HEK293 (cell line): ENCODE data around the gene QRICH2.
"Not testable (repeated sequence)": the region's sequence is repeated elsewhere in the genome, so short reads cannot be mapped to it uniquely, and the experiment has no call there.

ENCODE experiments used
- CTCF ChIA-PET: fragments of 350-600 bp; formaldehyde crosslinking; extraction: SDS; loops from one replicate; lab custom pipeline; 2021; ENCODE audit warnings: antibody characterized with exemption; lab: Yijun Ruan, JAX
- POLR2A ChIA-PET: fragments of 300-600 bp; formaldehyde crosslinking; extraction: SDS; loops from one replicate; lab custom pipeline; 2020; ENCODE audit warnings: antibody characterized with exemption, inconsistent platforms; lab: Yijun Ruan, JAX
- H3K27ac ChIP-seq: fragments of 200-500 bp; sonication (Bioruptor generic); 2 replicates; pipeline ENCODE4 v1.5.1; 2014; ENCODE audit warnings: low read depth, low read length, control low read depth, inconsistent platforms; ENCODE audit errors: extremely low read depth
- H3K36me3 ChIP-seq, 2 experiments: fragments of 200-500 bp in 1 of 2; sonication (Bioruptor generic) in 1 of 2; 1 replicate in 1 of 2; 2 replicates in 1 of 2; pipeline ENCODE4 v1.5.1; 2014 to 2017; ENCODE audit warnings: inconsistent platforms in 2 of 2, low read length in 2 of 2; ENCODE audit not compliant: control insufficient read depth in 2 of 2, insufficient read depth in 1 of 2
- H3K4me1 ChIP-seq: fragments of 200-500 bp; sonication (Bioruptor generic); 2 replicates; pipeline ENCODE4 v1.5.1; 2014; ENCODE audit warnings: mild to moderate bottlenecking, low read length, inconsistent platforms; ENCODE audit not compliant: control insufficient read depth, insufficient read depth
- H3K4me3 ChIP-seq: 2 replicates; pipeline ENCODE4 v1.5.1; 2011; ENCODE audit warnings: low read depth, mild to moderate bottlenecking, control low read depth, low read length, moderate library complexity
- H3K9me3 ChIP-seq: fragments of 200-500 bp; sonication (Bioruptor generic); 2 replicates; pipeline ENCODE4 v1.5.1; 2014; ENCODE audit warnings: low read depth, low read length, inconsistent platforms; ENCODE audit not compliant: control insufficient read depth, insufficient read depth
- BCL11A ChIP-seq: fragments of 450-650 bp; formaldehyde crosslinking; IDR thresholded peaks from 2 replicates; pipeline ENCODE4 v1.5.1; 2016; ENCODE audit warnings: low read depth, missing biosample characterization, missing genetic modification characterization
- EGR2 ChIP-seq: fragments of 450-650 bp; formaldehyde crosslinking; IDR thresholded peaks from 2 replicates; pipeline ENCODE4 v1.5.1; 2016; ENCODE audit warnings: low read depth, missing biosample characterization, missing genetic modification characterization
- GLIS1 ChIP-seq: fragments of 450-650 bp; formaldehyde crosslinking; IDR thresholded peaks from 2 replicates; pipeline ENCODE4 v1.5.1; 2016; ENCODE audit warnings: missing biosample characterization, missing genetic modification characterization
- GLIS2 ChIP-seq: fragments of 450-650 bp; formaldehyde crosslinking; IDR thresholded peaks from 2 replicates; pipeline ENCODE4 v1.5.1; 2016; ENCODE audit warnings: missing biosample characterization, missing genetic modification characterization
- IKZF3 ChIP-seq: fragments of 450-650 bp; IDR thresholded peaks from 2 replicates; pipeline ENCODE4 v1.5.0; 2018; ENCODE audit warnings: missing biosample characterization, mild to moderate bottlenecking, missing genetic modification characterization, moderate library complexity
- KLF1 ChIP-seq: fragments of 450-650 bp; formaldehyde crosslinking; IDR thresholded peaks from 2 replicates; pipeline ENCODE4 v1.5.1; 2016; ENCODE audit warnings: missing biosample characterization, missing genetic modification characterization
- KLF10 ChIP-seq: fragments of 450-650 bp; IDR thresholded peaks from 2 replicates; pipeline ENCODE4 v1.5.1; 2018; ENCODE audit warnings: missing biosample characterization, mild to moderate bottlenecking, missing genetic modification characterization
- KLF8 ChIP-seq: fragments of 450-650 bp; formaldehyde crosslinking; IDR thresholded peaks from 2 replicates; pipeline ENCODE4 v1.5.1; 2016; ENCODE audit warnings: missing biosample characterization, missing genetic modification characterization
- OSR2 ChIP-seq: fragments of 450-650 bp; formaldehyde crosslinking; IDR thresholded peaks from 2 replicates; pipeline ENCODE4 v1.5.1; 2016; ENCODE audit warnings: missing biosample characterization, missing genetic modification characterization
- PATZ1 ChIP-seq: fragments of 450-650 bp; formaldehyde crosslinking; IDR thresholded peaks from 2 replicates; pipeline ENCODE4 v1.5.1; 2016; ENCODE audit warnings: missing biosample characterization, missing genetic modification characterization
- SETDB1 ChIP-seq: IDR thresholded peaks from one replicate; pipeline ENCODE4 v1.6.1; 2017; ENCODE audit warnings: mild to moderate bottlenecking, low read length, moderate library complexity, mixed read lengths; ENCODE audit not compliant: insufficient read length
- SP2 ChIP-seq: fragments of 450-650 bp; formaldehyde crosslinking; IDR thresholded peaks from 2 replicates; pipeline ENCODE4 v1.5.1; 2016; ENCODE audit warnings: missing biosample characterization, missing genetic modification characterization
- TCF7L2 ChIP-seq: IDR thresholded peaks from 2 replicates; pipeline ENCODE4 v1.6.1; 2011; ENCODE audit warnings: low read depth, mild to moderate bottlenecking, inconsistent platforms, low read length, moderate library complexity, borderline replicate concordance
- ZBTB17 ChIP-seq: fragments of 450-650 bp; formaldehyde crosslinking; IDR thresholded peaks from 2 replicates; pipeline ENCODE4 v1.5.1; 2016; ENCODE audit warnings: missing biosample characterization, missing genetic modification characterization
- ZBTB21 ChIP-seq: fragments of 450-650 bp; formaldehyde crosslinking; IDR thresholded peaks from 2 replicates; pipeline ENCODE4 v1.5.1; 2017; ENCODE audit warnings: missing biosample characterization, missing genetic modification characterization
- ZBTB8A ChIP-seq: fragments of 450-650 bp; formaldehyde crosslinking; IDR thresholded peaks from 2 replicates; pipeline ENCODE4 v1.5.1; 2016; ENCODE audit warnings: missing biosample characterization, missing genetic modification characterization
- ZEB2 ChIP-seq: fragments of 450-650 bp; formaldehyde crosslinking; IDR thresholded peaks from 2 replicates; pipeline ENCODE4 v1.5.1; 2016; ENCODE audit warnings: missing biosample characterization, missing genetic modification characterization
- ZFHX2 ChIP-seq: fragments of 450-650 bp; formaldehyde crosslinking; conservative IDR thresholded peaks from 2 replicates; pipeline ENCODE4 v1.5.1; 2016; ENCODE audit warnings: missing biosample characterization, missing genetic modification characterization
- ZIC2 ChIP-seq: fragments of 450-650 bp; formaldehyde crosslinking; IDR thresholded peaks from 2 replicates; pipeline ENCODE4 v1.5.1; 2016; ENCODE audit warnings: missing biosample characterization, missing genetic modification characterization
- ZNF133 ChIP-seq: fragments of 450-650 bp; formaldehyde crosslinking; IDR thresholded peaks from 2 replicates; pipeline ENCODE4 v1.5.1; 2016; ENCODE audit warnings: missing biosample characterization, missing genetic modification characterization
- ZNF202 ChIP-seq: fragments of 450-650 bp; formaldehyde crosslinking; IDR thresholded peaks from 2 replicates; pipeline ENCODE4 v1.5.1; 2016; ENCODE audit warnings: missing biosample characterization, missing genetic modification characterization, borderline replicate concordance
- ZNF214 ChIP-seq: fragments of 450-650 bp; formaldehyde crosslinking; IDR thresholded peaks from 2 replicates; pipeline ENCODE4 v1.5.1; 2017; ENCODE audit warnings: missing biosample characterization, mild to moderate bottlenecking, missing genetic modification characterization, borderline replicate concordance
- ZNF24 ChIP-seq: fragments of 450-650 bp; formaldehyde crosslinking; IDR thresholded peaks from 2 replicates; pipeline ENCODE4 v1.5.1; 2016; ENCODE audit warnings: missing biosample characterization, missing genetic modification characterization
- ZNF335 ChIP-seq: fragments of 450-650 bp; formaldehyde crosslinking; conservative IDR thresholded peaks from 2 replicates; pipeline ENCODE4 v1.5.1; 2016; ENCODE audit warnings: missing biosample characterization, missing genetic modification characterization
- ZNF341 ChIP-seq: fragments of 450-650 bp; formaldehyde crosslinking; IDR thresholded peaks from 2 replicates; pipeline ENCODE4; 2016; ENCODE audit warnings: low read depth, missing biosample characterization, missing genetic modification characterization
- ZNF391 ChIP-seq: fragments of 450-650 bp; formaldehyde crosslinking; IDR thresholded peaks from 2 replicates; pipeline ENCODE4 v1.5.1; 2016; ENCODE audit warnings: low read depth, missing biosample characterization, missing genetic modification characterization, borderline replicate concordance
- ZNF398 ChIP-seq: fragments of 450-650 bp; formaldehyde crosslinking; IDR thresholded peaks from 2 replicates; pipeline ENCODE4 v1.5.1; 2017; ENCODE audit warnings: missing biosample characterization, missing genetic modification characterization
- ZNF548 ChIP-seq: fragments of 450-650 bp; formaldehyde crosslinking; IDR thresholded peaks from 2 replicates; pipeline ENCODE4 v1.5.1; 2016; ENCODE audit warnings: missing biosample characterization, missing genetic modification characterization
- ZNF600 ChIP-seq: fragments of 450-650 bp; formaldehyde crosslinking; IDR thresholded peaks from 2 replicates; pipeline ENCODE4 v1.5.1; 2016; ENCODE audit warnings: missing biosample characterization, missing genetic modification characterization
- ZNF629 ChIP-seq: fragments of 450-650 bp; formaldehyde crosslinking; IDR thresholded peaks from 2 replicates; pipeline ENCODE4 v1.5.1; 2017; ENCODE audit warnings: missing biosample characterization, missing genetic modification characterization
- ZNF837 ChIP-seq: fragments of 450-650 bp; formaldehyde crosslinking; IDR thresholded peaks from 2 replicates; pipeline ENCODE4 v1.5.1; 2016; ENCODE audit warnings: missing biosample characterization, missing genetic modification characterization

QRICH2 gene

GRCh38 chr17:76268015-76268749 is 39.9 kb downstream of the QRICH2 start:
- POLR2A ChIA-PET: interaction anchor here (0.6 to 1.9 kb wide), 8 partner anchors 11 to 364 kb away, joined by 3 to 6 read pairs (median 4); partner anchors contain the start of gene RNF157
- Histone ChIP-seq H3K9me3 (no peaks in the 10 kb centered on the region), H3K4me3 (no peak overlapping the region), H3K36me3 (peaks cover 5 to 28% of the 10 kb centered on the region in 2 experiments; a peak in 2 of 3 replicates), H3K27ac (0 out of 2 replicates have a peak overlapping the region, but pooled peaks have one; percentile 4), H3K4me1 (no peaks in the 10 kb centered on the region; the same call in 1 of the 2 replicates)
- TF ChIP-seq SETDB1 (no peak), EGR2 (tag by site-specific recombination) (0 out of 2 replicates have a peak, but pooled peaks have one; percentile 6), ZNF548 (tag by site-specific recombination) (no peak), KLF1 (tag by site-specific recombination) (0 out of 2 replicates have a peak, but pooled peaks have one; percentile 29), IKZF3 (tag by site-specific recombination) (peak; percentile 81), PATZ1 (tag by site-specific recombination) (peak; percentile 45; the same call in 1 of the 2 replicates), ZEB2 (tag by site-specific recombination) (peak; percentile 33; the same call in 1 of the 2 replicates), GLIS2 (peak; percentile 54; the same call in 1 of the 2 replicates), ZNF600 (0 out of 2 replicates have a peak, but pooled peaks have one; percentile 6), ZBTB21 (tag by site-specific recombination) (no peak), GLIS1 (tag by site-specific recombination) (no peak; the same call in 1 of the 2 replicates), ZFHX2 (tag by site-specific recombination) (peak; percentile 23; the same call in 1 of the 2 replicates), ZBTB8A (0 out of 2 replicates have a peak, but pooled peaks have one; percentile 15), ZNF629 (tag by site-specific recombination) (peak; percentile 75), TCF7L2 (no peak), BCL11A (tag by site-specific recombination) (no peak), KLF10 (no peak), ZNF335 (tag by site-specific recombination) (peak; percentile 64), ZNF341 (tag by site-specific recombination) (peak; percentile 71), ZBTB17 (tag by site-specific recombination) (0 out of 2 replicates have a peak, but pooled peaks have one; percentile 20), SP2 (tag by site-specific recombination) (0 out of 2 replicates have a peak, but pooled peaks have one; percentile 9), ZNF24 (tag by site-specific recombination) (peak; percentile 77; the same call in 1 of the 2 replicates), ZNF133 (no peak), ZNF202 (tag by site-specific recombination) (no peak), OSR2 (no peak), ZNF837 (tag by site-specific recombination) (no peak), ZNF391 (tag by site-specific recombination) (no peak), ZNF398 (tag by site-specific recombination) (peak; percentile 35; the same call in 1 of the 2 replicates), KLF8 (0 out of 2 replicates have a peak, but pooled peaks have one; percentile 7), ZNF214 (tag by site-specific recombination) (no peak), ZIC2 (tag by site-specific recombination) (peak; percentile 49)
- CTCF ChIA-PET: interaction anchor here (0.7 to 5.8 kb wide), 6 partner anchors 11 to 254 kb away, joined by 3 to 52 read pairs (median 4); no protein-coding TSS in a partner anchor

GRCh38 chr17:76267581-76268001 is 40.5 kb downstream of the QRICH2 start:
- 0 out of 2 replicates have a peak overlapping the region, but pooled peaks have one; percentile 4 for H3K27ac ChIP-seq
- H3K4me1 ChIP-seq, H3K4me3 ChIP-seq, H3K9me3 ChIP-seq: not testable (repeated sequence)
- ChIA-PET POLR2A (interaction anchor here (0.6 to 1.9 kb wide), 7 partner anchors 12 to 273 kb away, joined by 3 to 6 read pairs (median 3); partner anchors contain the start of gene RNF157), CTCF (interaction anchor here (0.9 to 5.8 kb wide), 6 partner anchors 12 to 253 kb away, joined by 3 to 52 read pairs (median 4); no protein-coding TSS in a partner anchor)
- H3K36me3 ChIP-seq: peaks cover 5 to 28% of the 10 kb centered on the region in 2 experiments; a peak in 2 of 3 replicates
